GM19372 (cell line): ENCODE data around the gene B3GAT1.

ENCODE experiments used
- ATAC-seq: cut with Tn5 transposase; IDR thresholded peaks from one replicate; pipeline ENCODE4 v1.9.1; 2021; ENCODE audit warnings: mild to moderate bottlenecking, low read depth, moderate library complexity; ENCODE audit not compliant: unreplicated experiment

Gene B3GAT1

DNA sequence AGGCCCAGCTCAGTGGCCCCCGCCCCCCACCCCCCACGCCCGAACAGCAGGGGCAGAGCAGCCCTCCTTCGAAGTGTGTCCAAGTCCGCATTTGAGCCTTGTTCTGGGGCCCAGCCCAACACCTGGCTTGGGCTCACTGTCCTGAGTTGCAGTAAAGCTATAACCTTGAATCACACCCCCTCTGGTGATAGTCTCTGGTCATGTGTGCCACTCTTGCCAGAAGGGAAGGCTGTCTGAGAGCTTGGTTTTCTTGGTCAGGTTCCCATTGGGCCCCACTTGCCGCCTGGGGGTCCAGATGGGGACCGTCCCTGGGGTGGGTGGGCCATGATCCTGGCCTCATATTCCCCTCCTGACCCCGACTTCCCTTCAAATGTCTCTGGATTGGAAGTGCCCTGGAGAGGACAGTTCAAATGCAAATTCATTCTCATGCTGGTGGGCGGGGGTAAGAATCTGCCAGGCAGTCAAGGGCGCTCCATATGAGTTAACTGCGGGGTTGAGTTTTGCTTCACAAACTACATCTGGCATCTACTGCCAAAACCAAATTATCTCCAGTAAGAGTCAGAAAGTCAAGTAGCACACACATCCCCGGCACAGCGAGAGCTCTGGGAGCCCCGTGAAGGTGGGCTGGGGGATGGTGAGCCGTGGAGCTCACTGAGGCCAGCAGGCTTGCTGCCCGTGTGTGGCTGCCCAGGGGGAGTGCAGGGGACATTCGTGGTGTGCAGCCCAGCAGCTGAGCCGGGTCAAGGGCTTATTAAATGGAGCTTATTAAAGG lies 35.7 kb downstream of the B3GAT1 start:
- ATAC-seq: no peak

DNA sequence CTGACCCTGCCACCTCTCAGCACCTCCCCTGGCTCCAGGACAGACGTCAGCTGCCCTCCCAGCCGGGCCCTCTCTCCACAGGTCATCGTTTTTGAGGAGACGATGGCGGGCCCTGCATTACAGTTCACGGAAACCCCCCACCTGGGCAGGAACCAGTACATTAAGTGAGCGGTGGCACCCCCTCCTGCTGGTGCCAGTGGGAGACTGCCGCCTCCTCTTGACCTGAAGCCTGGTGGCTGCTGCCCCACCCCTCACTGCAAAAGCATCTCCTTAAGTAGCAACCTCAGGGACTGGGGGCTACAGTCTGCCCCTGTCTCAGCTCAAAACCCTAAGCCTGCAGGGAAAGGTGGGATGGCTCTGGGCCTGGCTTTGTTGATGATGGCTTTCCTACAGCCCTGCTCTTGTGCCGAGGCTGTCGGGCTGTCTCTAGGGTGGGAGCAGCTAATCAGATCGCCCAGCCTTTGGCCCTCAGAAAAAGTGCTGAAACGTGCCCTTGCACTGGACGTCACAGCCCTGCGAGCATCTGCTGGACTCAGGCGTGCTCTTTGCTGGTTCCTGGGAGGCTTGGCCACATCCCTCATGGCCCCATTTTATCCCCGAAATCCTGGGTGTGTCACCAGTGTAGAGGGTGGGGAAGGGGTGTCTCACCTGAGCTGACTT lies 37.0 kb downstream of the B3GAT1 start:
- ATAC-seq: no peak

DNA sequence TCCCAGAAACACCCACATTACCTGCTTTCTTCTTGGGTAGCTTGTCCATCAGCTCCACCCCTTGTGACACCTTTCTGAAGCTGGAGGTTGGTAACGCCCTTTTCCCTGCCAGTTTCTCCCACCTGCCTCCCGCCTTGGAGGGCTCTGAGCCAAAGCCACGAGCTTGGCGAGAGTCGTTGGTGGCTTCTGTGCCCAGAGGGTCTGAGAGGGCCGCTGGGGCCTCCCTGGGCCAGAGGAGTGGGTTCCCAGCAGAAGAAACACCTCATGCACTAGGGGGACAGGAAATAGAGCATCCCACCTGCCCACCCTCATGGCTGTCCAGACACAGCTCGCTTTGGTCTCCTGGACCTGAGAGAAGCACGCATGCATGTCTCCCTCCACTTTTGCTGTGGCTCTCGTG lies 37.9 kb downstream of the B3GAT1 start:
- ATAC-seq: no peak

DNA sequence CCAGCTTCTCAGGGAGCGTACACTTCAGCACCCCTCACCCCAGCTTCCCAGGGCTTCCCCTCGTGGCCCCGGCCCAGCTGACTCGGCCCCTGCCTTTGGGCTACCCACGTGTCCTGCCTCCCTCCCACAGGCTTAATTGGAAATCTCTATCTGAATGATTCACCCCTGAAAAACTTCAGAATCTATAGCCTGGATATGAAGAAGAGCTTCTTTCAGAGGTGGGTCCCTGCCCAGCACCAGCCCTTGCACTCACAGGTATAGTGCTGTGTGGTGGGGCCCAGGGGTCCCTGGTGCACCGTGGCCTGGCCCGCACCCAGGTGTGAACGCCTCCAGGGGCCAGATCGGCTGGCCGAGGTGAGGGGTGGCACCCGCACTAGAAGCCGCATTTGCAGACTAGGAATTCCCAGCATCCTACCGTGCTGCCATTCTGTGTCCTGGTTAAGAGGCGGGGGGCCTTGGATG lies 38.4 kb downstream of the B3GAT1 start:
- ATAC-seq: no peak

DNA sequence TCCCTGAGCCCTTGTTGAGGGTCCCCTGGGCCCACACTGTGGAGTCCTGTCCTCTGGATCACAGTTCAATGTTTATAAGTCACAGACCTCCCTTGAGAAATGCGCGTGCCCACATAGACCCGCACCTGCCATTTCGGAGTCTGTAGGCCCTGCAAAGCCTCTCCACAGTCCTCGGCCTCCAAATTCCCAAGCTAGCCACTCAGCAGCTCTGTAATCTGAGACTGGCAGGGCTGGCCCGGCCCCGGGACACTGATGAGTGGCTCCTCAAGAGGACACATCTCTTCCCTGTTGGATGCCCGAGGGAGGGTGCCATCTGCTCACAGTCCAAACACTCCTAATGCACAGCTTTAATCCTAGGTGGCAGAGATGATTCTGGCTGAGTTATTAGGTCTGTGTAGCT lies 39.1 kb downstream of the B3GAT1 start:
- no peak for ATAC-seq

DNA sequence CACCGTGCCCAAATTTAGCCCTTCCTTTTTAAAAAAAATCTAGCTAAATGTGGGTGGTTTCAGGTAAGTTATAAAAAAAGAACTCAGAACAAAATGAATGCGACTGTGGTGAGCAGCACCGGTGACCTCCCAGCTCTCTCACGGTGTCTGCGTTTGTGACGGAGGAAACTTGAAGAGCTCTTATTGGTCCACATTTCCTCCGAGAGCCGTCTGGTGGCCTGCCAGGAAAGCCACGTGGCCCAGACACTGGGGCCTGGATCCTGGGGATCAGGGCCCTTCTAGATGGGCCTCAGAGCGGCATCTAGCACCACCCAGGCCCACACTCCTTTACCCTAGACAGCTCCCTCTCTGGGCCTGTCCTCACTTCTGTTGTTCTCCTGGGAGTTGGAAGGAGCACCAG lies 39.5 kb downstream of the B3GAT1 start:
- no peak for ATAC-seq

DNA sequence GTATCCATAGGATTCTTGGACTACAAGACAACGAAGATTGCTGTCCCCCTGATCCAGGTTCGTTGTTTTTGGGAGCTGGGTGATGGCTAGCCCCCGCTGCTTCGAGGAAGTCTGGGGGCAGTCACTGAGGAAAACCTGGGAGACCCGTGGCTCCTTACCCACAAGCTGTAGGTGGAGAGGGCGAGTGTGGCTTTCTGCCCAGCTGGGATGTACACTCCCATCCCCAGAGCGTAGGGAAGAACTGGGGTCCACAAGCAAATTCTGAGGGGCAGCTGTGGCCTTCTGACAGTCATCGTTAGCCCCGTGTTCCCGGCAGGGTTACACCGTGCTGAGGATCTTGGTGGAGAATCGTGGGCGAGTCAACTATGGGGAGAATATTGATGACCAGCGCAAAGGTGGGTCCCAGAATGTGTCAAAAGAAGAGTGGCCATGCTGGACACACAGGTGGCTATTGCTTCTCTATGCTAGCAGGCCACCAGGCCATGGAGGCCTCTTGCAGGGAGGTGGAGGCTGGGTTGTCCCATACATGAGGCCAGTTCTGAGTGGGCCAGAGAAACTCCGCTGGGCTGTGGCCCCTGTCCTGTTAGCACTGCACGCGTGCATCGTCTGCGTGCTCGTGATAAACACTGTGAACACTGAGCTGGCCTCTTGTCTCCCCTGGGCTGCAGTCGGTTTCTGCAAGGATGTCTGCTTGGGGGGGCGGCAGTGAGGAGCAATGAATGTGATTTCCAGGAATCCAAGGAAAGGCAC lies 40.4 kb downstream of the B3GAT1 start:
- ATAC-seq: no peak

DNA sequence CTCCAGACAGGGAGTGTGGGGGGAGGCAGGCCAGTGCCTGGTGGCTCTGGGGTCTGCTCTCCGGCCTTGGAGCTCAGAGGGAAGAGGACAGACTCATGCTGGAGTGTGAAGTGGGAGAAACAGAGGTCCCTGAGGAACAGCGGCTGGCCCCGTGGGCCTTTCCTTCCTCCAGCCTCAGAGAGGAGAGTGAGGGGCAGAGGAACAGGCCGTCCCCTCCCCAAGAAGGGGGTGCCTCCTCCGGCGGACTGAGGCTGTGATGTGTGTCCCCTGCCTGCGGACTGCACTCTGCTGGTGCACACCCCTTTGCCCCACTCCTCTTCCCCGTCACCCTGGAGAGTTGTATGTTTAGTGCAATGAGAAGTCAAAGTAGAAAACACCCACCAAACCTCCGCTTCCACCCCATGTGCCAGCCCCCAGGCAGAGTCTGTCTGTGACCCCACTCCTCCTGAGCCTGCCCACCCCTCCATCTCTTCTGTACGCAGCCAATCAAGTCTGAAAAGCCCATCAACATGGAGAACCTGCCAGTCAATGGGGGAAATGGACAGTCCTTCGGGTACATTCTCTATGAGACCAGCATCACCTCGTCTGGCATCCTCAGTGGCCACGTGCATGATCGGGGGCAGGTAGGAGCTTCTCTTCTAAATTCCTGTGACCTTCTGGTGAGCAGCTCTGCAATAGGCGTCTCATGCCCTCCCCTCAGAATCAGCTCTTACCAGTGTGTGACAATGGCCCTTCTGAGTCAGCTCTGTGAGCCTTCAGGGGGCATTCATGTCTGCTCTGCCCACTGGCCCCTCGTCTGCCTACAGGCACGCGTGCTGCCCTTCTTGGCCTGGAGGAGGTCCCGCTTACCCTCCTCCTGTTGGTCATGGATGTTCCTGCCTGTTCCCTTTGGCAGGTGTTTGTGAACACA lies 41.3 kb downstream of the B3GAT1 start:
- no peak for ATAC-seq

DNA sequence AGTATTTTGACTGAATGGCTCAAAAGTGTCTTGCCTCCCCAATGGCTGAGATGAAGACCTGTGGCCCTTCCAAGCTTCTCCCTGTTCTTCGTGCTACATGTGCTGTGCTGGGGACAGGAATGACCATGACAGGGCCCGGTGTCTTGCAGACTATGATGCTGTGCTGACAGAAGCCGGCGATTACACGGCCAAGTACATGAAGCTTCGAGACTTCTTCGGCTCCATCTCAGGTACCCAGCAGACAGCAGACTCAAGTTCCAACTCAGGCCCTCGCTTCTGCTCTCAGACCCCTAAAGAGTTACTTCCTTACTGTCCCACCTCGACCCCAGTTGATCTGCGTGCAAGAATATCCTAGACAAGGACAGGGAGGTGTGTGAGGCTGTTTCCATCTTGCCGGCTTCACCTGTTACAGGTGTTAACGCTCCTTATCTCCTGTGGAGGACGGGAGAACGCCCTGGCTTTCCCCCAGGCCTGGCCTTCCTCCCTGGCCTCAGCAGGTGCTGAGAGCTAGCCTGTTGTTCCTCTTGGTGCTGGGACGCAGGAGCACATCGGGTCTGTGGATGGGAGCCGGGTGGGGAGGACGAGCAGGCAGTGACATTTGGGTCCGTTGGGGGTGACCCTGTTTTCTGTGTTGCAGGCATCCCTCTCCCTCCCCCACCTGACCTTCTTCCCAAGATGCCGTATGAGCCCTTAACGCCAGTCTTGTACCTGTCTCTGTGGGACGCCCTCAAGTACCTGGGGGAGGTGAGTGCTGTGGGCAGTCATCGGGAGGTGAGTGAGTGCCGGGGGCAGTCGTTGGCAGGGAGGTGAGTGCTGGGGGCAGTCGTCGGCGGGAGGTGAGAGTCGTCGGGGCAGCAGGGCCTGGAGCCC lies 42.2 kb downstream of the B3GAT1 start:
- ATAC-seq: no peak

DNA sequence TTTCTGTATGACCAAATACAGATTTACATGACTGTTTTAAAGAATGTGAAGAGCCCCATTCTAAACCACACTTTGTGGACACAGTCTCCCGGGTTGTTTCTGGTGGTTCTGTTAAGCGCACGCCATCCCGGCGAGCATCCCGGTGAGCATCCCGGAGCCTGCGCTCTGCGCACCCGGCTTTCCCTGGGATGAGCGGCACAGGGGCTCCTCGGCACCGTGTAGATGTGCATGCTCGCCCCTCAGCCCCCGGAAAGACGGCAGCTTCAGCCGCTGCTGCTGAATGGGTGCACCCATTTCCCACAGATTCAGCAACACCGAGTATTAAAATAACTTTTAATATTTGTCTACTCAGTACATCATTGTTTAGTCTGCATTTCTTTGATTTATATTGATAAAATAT lies 44.3 kb downstream of the B3GAT1 start:
- ATAC-seq: no peak

DNA sequence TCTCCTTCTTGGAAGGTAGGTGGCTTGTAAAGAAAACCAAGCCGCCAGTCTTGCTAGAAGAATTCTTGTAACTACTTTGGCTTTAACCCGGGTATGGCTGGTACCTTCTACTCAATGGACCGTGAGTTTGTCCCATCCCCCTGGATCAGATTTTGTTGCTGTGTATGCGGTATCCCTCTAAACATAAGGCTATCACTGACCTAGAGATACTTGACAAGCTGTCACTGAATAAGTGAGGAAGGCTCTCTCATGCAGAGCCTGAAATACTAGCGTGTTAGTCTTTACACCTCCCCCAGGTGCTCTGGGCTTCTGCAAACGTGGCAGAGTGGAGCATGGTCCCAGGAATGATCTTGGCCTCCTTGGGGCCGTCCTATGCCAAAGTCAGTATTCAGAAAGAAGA lies 45.8 kb downstream of the B3GAT1 start:
- no peak for ATAC-seq

DNA sequence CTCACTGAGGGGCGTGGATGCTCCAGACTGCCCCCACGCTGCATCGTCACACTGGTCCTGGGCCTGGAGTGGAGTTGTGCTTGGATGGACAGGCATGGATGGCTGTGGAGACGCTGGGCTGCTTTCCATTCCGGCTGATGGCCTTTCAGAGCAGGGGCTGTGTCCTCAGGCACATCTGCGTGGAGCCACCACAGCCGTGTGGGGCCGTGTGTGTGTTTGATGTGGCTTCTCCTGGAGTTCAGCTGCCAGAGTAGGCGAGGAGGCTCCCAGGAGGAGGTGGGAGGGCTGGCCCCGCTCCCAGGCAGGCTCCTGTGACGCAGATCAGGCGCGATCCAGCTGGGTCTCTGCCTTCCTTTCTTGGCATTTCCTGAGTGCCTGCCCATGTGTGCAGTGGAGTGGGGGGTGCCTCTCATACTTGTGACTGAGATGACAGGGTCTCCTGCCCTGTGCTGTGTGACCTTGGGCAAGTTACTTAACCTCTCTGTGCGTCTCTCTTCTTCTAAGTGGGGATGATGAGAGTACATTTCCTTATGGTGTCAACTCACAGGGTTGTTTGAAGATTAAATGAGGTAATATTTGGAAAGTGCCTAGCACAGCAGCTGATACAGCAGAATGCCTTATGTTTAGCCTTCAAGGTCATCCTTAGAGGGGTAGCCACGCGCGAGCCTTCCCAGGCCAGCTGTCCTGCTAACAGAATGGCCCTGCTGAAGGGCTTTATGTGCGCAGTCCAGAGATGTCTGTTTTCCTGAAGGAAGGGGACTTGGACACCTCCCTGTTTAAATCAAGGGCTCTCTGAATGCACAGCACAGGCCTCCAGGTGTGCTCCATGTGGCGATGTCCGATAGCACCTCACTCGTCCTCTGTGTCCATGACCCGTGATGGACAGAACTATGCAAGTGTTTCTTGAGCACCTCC lies 46.8 kb downstream of the B3GAT1 start:
- no peak for ATAC-seq

DNA sequence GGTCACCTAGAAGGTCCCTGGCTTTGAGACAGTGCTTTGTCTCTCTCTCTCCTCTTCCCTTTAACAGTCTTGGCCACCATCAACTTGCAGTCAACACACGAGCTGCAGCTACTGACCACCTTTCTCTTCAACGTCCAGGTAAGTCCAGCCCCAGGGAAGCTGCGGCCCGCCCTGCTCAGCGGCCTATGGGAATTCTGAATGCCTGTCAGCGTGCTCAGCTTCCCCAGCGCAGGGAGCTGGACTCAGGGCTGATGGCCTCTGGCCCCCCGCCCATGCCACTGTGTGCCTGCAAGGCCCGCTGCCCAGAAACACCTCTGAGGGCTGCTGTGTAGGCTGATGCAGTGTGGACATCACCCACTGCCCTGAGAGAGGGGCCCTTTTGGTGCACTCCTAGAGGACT lies 47.8 kb downstream of the B3GAT1 start:
- ATAC-seq: no peak

DNA sequence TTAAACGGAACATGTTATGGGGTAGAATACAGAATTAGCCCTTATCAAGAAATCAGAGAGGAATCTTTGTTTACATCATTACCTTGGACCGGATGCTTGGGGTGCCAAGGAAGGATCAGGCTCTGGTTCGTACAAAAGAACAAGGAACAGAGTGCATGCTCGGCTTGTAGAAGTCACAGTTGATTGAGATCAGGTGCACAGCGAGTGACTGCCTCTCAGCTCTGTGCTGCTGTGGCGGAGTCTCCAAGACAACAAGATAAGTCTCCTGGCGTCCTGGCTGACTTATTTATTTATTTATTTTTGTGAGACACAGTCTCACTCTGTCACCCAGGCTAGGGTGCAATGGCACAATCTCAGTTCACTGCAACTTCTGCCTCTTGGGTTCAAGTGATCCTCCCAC lies 48.5 kb downstream of the B3GAT1 start:
- no peak for ATAC-seq

DNA sequence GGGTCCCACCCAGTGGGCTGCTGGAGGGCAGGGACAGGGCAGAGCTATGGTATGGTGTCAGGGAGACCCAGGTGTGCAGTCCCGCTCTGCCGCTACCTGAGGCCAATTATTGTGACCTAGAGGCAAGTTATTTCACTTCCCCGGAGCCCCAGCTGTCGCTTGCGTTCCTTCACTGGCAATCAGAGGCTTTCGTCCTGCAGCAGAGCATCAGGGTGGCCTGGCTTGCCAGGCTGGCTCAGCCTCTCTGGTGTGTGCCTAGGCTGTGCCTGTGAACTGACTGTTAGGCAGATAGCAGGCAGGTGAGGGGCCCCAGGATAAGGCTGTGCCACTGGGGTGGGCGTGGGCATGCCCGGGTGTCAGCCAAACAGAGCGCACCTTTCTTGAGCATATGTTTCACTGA lies 48.9 kb downstream of the B3GAT1 start:
- no peak for ATAC-seq

DNA sequence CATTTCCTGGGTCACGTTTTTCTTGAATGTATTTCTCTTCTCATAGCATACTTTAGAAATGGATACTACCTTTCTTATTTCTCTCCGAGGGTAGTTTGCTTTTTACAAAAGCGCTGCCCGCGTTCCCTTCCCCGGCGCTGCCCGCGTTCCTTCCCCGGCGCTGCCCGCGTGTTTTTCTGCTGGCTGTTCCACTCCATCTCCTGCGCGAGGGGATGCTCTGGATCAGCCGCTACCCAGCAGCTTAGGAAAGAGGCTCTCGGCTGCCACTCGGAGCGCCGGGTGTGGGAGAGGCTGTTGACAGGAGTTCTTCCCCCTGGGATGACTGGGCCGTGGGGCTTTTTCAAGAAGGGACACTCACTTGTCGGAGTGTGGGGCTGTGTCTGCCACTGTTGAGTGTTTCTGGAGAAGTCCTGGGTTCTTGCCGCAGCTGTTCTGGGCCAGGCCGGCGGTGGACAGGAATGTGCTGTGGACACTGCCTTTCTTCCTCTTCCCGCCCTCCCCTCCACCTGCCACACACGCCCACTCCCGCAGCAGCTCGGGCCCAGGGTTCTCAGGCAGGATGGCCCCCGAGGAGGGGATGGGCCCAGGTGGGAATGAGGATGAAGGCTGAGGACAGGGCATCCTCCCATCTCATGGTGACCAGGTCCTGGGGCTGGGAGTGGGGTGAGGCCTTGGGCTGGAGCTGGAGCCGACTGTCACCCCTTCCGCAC lies 49.7 kb downstream of the B3GAT1 start:
- no peak for ATAC-seq

DNA sequence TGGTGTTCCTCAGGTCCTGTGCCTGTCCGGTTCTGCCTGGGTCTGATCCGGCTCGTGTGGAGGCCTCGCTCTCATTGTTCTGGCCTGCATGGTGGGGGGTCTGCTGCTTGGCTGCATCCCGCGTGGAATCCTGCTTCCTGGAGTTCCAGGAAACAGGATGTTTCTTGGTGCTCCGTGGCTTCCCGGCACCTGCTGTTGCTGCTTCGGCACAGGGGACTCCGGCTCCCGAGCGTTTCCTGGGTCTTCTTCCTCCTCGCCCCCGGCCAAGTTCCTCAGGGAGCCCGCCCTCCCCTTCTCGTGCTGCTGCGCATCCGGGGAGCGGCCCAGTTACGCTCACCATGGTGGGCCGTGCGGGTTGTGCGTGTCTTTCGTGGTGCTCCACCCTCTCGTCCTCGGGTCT lies 50.4 kb downstream of the B3GAT1 start:
- ATAC-seq: no peak
